HG03280 (cell line): ENCODE measurements around the gene PPIP5K1.
"Not testable (repeated sequence)": the region's sequence is repeated elsewhere in the genome, so short reads cannot be mapped to it uniquely, and the experiment has no call there.

Source experiments
- ATAC-seq: cut with Tn5 transposase; IDR thresholded peaks from one replicate; pipeline ENCODE4 v1.9.1; 2021; ENCODE audit warnings: mild to moderate bottlenecking, moderate library complexity; ENCODE audit not compliant: unreplicated experiment

Gene PPIP5K1

DNA sequence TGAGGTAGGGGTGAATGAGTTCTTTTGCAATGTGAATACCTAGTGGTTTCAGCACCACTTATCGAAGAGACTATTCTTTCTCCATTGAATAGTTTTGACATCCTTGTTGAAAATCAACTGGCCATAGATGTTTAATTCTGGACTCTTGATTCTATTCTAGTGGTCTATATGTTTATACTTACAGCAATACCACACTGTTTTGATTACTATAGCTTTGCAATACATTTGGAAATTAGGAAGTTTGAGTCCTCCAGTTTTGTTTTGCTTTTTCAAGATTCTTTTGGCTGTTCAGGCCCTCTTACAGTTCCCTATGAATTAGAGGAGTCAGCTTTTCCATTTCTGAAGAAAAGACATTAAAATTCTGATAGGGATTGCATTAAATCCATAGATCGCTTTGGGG, 42.5 kb downstream of the PPIP5K1 start:
- ATAC-seq = no peak

DNA sequence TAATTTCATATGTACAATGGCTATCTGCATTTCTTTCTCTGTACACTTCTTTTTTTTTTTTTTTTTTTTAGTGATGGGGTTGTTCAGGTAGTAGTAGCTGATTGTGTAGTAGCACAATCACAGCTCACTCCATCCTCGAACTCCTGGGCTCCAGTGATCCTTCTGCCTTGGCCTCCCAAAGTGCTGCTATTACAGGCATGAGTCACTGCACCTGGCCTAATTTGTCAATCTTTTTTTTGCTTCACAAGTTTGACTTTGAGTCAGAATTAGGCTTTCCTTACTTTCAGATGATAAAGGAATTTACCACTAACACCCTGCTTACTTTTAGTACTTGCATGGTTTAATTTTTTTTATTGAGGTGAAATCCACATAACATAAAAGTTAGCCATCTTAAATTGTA, 44.6 kb downstream of the PPIP5K1 start:
- ATAC-seq = no peak

DNA sequence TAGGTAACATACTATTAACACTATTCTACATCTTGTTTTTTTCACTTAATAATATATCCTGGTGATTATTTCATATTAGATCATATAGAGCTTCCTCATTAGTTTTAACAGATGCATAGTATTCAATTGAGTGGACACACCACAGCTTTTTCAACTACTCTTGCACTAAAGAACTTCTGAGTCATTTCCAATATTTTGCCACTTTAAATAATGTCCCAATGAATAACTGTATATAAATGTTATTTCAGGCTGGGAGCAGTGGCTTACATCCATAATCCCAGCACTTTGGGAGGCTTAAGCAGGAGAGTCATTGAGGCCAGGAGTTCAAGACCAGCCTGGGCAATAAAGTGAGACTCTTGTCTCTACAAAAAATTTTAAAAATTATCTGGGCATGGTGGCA, 45.7 kb downstream of the PPIP5K1 start:
- no peak for ATAC-seq

DNA sequence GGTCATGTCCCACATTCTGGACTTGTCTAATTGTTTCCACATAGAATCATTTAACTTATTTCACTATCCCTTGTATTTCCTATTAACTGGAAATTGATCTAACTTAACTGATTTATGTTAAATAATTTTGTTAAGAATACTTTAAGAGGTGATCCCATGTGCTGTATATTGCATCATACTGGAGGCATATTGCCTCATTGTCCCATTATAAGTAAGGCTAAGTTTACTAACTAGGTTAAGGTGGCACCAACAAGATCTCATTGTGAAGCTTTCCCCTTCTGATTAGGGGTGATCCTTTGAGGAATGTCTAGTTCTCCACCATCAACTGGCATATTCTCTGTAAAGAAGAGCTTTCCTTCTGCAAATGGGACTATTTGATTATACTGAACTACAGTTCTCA, 48.2 kb downstream of the PPIP5K1 start:
- ATAC-seq = no peak

DNA sequence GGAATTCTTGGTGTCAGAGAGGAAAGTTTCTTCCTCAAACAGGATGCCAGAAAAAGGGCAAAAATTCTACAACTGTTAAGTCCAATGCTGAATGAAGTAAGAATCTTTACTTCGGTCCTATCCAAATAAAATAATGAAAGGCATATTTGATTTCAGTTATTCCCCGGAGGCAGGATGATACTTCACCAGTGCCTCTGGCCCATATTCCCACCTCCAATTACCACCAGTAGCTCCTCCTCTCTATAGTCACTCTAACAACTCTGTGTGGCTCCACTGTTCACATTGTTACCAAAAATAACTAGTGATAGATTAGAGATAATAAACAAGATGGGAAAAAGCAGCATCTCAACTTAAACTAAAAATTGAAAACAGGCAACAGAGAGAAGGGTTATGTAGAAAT, 51.9 kb downstream of the PPIP5K1 start:
- ATAC-seq = no peak

DNA sequence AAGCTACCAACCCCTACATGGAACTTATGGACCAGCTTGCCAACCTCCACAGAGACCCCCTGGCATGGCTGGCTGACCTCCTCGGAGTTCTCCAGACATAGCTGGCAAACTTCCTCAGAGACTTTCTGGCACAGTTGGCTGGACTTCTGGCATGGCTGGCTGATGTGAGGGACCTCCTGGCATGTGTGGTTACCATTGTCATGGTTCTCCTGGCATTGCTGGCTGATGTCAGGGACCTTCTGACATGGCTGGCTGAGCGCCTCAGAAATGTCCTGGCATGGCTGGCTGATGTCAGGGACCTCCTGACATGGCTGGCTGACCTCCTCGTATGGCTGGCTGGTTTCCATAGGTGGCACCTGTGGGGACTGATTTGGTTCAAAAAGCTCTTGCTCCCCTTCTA, 55.1 kb downstream of the PPIP5K1 start:
- no peak for ATAC-seq

DNA sequence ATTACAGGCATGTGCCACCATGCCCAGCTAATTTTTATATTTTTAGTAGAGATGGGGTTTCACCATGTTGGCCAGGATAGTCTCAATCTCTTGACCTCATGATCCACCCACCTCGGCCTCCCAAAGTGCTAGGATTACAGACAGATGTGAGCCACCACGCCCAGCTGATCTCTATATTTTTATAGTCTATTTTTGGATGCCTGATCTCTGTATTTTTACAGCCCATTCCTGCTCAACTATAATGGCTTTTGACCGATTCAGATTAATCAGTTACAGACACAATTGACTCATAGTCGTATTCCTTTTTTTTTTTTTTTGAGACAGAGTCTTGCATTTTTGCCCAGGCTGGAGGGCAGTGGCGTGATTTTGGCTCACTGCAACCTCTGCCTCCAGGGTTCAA, 57.2 kb downstream of the PPIP5K1 start:
- not testable (repeated sequence) for ATAC-seq

DNA sequence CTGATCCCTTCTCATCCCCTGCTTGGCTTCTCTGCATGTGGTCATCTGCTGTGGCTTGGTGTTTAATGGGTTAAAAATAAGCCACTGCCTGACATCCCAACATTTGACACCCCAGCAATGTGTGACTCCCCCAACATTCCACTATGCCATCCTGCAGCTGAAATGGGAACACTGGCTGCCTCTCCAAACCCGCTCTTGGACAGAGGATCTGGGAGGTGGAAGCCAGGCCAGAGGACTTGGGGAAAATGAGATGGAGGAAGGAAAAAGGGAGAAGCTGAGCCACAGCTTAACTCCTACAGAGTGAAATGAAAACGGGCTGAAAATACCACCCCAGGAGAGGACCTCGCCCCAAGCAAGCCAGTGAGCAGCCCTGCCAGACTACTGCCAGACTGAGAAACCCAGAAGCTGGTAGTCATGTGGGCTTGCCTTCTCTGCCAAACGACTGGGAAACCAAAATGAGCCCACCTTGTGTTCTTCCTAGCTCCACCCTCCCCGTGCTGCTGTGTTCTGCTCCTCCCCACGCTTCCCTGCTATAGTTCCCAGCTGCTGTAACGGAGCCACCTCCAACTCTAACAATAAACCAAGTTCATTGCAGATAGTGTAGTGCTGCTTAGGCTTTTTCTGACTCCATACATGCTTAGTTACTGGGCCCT, 58.9 kb downstream of the PPIP5K1 start:
- ATAC-seq = no peak

DNA sequence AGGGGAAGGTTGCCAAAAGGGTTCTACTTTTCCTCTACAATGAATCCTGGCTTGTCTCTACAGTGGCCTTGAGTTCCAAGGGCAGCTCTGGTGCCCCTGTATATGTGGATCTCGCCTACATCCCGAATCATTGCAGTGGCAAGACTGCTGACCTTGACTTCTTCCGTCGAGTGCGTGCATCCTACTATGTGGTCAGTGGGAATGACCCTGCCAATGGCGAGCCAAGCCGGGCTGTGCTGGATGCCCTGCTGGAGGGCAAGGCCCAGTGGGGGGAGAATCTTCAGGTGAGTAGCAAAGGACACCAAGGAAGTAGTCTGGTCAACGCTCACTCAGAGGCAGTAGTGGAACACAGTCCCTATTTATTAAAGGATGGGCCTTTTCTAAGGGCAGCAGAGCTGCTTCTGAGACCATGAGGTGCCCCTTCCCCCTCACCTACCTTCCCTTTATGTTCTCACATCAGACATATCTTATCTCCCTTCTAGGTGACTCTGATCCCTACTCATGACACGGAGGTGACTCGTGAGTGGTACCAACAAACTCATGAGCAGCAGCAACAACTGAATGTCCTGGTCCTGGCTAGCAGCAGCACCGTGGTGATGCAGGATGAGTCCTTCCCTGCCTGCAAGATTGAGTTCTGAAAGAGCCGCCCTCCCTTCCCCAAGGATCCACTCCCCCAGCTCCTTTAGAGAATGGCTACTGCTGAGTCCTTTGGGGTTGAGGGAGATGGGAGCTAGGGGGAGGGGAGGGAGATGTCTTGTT, 60.2 kb downstream of the PPIP5K1 start:
- no peak for ATAC-seq

DNA sequence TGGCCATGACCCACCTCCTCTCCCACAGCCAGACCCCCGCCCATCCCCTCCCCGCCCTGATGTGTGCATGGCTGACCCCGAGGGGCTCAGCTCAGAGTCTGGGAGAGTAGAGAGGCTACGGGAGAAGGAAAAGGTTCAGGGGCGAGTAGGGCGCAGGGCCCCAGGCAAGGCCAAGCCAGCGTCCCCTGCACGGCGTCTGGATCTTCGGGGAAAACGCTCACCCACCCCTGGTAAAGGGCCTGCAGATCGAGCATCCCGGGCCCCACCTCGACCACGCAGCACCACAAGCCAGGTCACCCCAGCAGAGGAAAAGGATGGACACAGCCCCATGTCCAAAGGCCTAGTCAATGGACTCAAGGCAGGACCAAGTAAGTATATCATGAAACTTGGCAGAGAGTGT, 60.9 kb downstream of the PPIP5K1 start:
- no peak for ATAC-seq

DNA sequence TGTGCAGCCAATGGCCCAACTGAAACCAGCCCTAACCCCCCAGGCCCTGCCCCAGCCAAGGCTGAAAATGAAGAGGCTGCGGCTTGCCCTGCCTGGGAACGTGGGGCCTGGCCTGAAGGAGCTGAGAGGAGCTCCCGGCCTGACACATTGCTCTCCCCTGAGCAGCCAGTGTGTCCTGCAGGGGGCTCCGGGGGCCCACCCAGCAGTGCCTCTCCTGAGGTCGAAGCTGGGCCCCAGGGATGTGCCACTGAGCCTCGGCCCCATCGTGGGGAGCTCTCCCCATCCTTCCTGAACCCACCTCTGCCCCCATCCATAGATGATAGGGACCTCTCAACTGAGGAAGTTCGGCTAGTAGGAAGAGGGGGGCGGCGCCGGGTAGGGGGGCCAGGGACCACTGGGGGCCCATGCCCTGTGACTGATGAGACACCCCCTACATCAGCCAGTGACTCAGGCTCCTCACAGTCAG, 61.4 kb downstream of the PPIP5K1 start:
- no peak for ATAC-seq

DNA sequence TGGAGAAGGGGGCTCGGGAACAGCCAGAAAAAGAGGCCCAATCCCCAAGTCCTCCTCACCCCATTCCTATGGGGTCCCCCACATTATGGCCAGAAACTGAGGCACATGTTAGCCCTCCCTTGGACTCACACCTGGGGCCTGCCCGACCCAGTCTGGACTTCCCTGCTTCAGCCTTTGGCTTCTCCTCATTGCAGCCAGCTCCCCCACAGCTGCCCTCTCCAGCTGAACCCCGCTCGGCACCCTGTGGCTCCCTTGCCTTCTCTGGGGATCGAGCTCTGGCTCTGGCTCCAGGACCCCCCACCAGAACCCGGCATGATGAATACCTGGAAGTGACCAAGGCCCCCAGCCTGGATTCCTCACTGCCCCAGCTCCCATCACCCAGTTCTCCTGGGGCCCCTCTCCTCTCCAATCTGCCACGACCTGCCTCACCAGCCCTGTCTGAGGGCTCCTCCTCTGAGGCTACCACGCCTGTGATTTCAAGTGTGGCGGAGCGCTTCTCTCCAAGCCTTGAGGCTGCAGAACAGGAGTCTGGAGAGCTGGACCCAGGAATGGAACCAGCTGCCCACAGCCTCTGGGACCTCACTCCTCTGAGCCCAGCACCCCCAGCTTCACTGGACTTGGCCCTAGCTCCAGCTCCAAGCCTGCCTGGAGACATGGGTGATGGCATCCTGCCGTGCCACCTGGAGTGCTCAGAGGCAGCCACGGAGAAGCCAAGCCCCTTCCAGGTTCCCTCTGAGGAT, 62.0 kb downstream of the PPIP5K1 start:
- ATAC-seq = no peak

DNA sequence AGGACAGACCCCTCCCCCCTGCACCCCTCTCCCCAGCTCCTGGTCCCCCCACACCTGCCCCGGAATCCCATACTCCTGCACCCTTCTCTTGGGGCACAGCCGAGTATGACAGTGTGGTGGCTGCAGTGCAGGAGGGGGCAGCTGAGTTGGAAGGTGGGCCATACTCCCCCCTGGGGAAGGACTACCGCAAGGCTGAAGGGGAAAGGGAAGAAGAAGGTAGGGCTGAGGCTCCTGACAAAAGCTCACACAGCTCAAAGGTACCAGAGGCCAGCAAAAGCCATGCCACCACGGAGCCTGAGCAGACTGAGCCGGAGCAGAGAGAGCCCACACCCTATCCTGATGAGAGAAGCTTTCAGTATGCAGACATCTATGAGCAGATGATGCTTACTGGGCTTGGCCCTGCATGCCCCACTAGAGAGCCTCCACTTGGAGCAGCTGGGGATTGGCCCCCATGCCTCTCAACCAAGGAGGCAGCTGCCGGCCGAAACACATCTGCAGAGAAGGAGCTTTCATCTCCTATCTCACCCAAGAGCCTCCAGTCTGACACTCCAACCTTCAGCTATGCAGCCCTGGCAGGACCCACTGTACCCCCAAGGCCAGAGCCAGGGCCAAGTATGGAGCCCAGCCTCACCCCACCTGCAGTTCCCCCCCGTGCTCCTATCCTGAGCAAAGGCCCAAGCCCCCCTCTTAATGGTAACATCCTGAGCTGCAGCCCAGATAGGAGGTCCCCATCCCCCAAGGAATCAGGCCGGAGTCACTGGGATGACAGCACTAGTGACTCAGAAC, 62.8 kb downstream of the PPIP5K1 start:
- ATAC-seq = no peak

DNA sequence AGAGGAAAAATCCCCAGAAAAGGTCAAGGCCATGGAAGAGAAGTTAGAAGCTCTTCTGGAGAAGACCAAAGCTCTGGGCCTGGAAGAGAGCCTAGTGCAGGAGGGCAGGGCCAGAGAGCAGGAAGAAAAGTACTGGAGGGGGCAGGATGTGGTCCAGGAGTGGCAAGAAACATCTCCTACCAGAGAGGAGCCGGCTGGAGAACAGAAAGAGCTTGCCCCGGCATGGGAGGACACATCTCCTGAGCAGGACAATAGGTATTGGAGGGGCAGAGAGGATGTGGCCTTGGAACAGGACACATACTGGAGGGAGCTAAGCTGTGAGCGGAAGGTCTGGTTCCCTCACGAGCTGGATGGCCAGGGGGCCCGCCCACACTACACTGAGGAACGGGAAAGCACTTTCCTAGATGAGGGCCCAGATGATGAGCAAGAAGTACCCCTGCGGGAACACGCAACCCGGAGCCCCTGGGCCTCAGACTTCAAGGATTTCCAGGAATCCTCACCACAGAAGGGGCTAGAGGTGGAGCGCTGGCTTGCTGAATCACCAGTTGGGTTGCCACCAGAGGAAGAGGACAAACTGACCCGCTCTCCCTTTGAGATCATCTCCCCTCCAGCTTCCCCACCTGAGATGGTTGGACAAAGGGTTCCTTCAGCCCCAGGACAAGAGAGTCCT, 63.6 kb downstream of the PPIP5K1 start:
- ATAC-seq = no peak

DNA sequence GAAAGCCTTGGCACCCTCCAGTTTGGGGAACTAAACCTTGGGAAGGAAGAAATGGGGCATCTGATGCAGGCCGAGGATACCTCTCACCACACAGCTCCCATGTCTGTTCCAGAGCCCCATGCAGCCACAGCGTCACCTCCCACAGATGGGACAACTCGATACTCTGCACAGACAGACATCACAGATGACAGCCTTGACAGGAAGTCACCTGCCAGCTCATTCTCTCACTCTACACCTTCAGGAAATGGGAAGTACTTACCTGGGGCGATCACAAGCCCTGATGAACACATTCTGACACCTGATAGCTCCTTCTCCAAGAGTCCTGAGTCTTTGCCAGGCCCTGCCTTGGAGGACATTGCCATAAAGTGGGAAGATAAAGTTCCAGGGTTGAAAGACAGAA, 64.9 kb downstream of the PPIP5K1 start:
- no peak for ATAC-seq

DNA sequence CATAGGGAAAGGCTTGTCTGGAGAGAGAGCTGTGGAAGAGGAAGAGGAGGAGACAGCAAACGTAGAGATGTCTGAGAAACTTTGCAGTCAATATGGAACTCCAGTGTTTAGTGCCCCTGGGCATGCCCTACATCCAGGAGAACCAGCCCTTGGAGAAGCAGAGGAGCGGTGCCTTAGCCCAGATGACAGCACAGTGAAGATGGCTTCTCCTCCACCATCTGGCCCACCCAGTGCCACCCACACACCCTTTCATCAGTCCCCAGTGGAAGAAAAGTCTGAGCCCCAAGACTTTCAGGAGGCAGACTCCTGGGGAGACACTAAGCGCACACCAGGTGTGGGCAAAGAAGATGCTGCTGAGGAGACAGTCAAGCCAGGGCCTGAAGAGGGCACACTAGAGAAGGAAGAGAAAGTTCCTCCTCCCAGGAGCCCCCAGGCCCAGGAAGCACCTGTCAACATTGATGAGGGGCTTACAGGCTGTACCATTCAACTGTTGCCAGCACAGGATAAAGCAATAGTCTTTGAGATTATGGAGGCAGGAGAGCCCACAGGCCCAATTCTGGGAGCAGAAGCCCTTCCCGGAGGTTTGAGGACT, 65.7 kb downstream of the PPIP5K1 start:
- no peak for ATAC-seq

DNA sequence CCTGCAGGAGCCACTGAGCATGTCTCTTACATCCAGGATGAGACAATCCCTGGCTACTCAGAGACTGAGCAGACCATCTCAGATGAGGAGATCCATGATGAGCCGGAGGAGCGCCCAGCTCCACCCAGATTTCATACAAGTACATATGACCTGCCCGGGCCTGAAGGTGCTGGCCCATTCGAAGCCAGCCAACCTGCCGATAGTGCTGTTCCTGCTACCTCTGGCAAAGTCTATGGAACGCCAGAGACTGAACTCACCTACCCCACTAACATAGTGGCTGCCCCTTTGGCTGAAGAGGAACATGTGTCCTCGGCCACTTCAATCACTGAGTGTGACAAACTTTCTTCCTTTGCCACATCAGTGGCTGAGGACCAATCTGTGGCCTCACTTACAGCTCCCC, 66.4 kb downstream of the PPIP5K1 start:
- ATAC-seq = no peak

DNA sequence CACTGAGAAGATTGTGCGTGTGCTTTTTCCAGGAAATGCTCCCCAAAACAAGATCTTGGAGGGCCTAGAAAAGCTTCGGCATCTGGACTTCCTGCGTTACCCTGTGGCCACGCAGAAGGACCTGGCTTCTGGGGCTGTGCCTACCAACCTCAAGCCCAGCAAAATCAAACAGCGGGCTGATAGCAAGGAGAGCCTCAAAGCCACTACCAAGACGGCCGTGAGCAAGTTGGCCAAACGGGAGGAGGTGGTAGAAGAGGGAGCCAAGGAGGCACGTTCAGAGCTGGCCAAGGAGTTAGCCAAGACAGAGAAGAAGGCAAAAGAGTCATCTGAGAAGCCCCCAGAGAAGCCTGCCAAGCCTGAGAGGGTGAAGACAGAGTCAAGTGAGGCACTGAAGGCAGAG, 67.8 kb downstream of the PPIP5K1 start:
- no peak for ATAC-seq

DNA sequence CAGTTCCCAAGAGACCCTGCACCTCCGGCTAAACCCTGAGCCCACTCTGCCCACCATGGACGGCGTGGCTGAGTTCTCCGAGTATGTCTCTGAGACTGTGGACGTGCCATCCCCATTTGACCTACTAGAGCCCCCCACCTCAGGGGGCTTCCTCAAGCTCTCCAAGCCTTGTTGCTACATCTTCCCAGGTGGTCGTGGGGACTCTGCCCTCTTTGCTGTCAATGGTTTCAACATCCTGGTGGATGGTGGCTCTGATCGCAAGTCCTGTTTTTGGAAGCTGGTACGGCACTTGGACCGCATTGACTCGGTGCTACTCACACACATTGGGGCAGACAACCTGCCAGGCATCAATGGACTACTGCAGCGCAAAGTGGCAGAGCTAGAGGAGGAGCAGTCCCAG, 68.6 kb downstream of the PPIP5K1 start:
- no peak for ATAC-seq

DNA sequence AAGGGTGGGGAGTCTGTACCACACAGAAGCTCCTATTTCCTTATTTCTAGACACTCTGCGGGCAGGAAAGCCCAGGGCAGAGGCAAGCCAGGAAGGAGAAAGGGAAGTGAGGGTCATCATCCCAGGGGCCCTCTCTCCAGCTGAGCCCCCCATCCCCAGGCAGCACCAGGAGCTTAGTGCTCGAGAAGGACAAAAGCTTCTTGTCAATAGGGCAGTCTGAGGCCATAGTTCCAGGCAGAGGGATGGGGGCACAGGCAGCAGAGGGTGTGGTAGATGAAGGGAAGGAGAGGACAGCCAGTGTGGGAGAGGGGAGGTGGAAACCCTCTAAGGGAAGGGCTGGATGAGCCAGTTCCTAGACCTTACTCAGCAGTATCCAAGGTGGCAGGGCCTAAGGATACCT, 69.9 kb downstream of the PPIP5K1 start:
- no peak for ATAC-seq
